DMS 273 (cell line): ENCODE results near the gene DHRS2.

Source experiments
- DNase-seq: peaks from one replicate; lab custom pipeline; 2025; ENCODE audit not compliant: unreplicated experiment; lab: John Stamatoyannopoulos, UW

DHRS2 gene

GRCh38 chr14:23645812-23646647 is 9.9 kb downstream of the DHRS2 start:
- no peak for DNase-seq

- no peak for DNase-seq
These were observed 10.7 kb downstream of the DHRS2 start for GRCh38 chr14:23646648-23647549.

GRCh38 chr14:23647619-23648018 is 11.5 kb downstream of the DHRS2 start:
- no peak for DNase-seq

GRCh38 chr14:23648764-23649460 is 12.7 kb downstream of the DHRS2 start:
- no peak for DNase-seq

- DNase-seq, result no peak
These were observed 14.3 kb downstream of the DHRS2 start for GRCh38 chr14:23650506-23650905.

- DNase-seq, result no peak
These were observed 16.9 kb downstream of the DHRS2 start for GRCh38 chr14:23653051-23653450.

GRCh38 chr14:23654231-23654630 is 18.1 kb downstream of the DHRS2 start:
- no peak for DNase-seq

GRCh38 chr14:23657959-23658470 is 21.9 kb downstream of the DHRS2 start:
- no peak for DNase-seq

- DNase-seq, result peak; percentile 42
These were observed 24.4 kb downstream of the DHRS2 start for GRCh38 chr14:23660290-23661226.

GRCh38 chr14:23661542-23661941 is 25.4 kb downstream of the DHRS2 start:
- DNase-seq, result no peak

- no peak for DNase-seq
These were observed 27.0 kb downstream of the DHRS2 start for GRCh38 chr14:23663127-23663526.

GRCh38 chr14:23663711-23664110 is 27.5 kb downstream of the DHRS2 start:
- DNase-seq, result no peak

GRCh38 chr14:23664207-23664885 is 28.2 kb downstream of the DHRS2 start:
- no peak for DNase-seq

- DNase-seq, result peak; percentile 11
These were observed 29.3 kb downstream of the DHRS2 start for GRCh38 chr14:23665302-23666016.

- no peak for DNase-seq
These were observed 31.0 kb downstream of the DHRS2 start for GRCh38 chr14:23667134-23667533.

- no peak for DNase-seq
These were observed 33.3 kb downstream of the DHRS2 start for GRCh38 chr14:23669441-23669840.

GRCh38 chr14:23670481-23670880 is 34.3 kb downstream of the DHRS2 start:
- no peak for DNase-seq

- DNase-seq, result no peak
These were observed 36.0 kb downstream of the DHRS2 start for GRCh38 chr14:23672200-23672599.

- DNase-seq, result no peak
These were observed 39.2 kb downstream of the DHRS2 start for GRCh38 chr14:23675337-23675736.
